ENCODE measurements around the gene PRR36. TPM values are rescaled to one million over a fixed set of nuclear protein-coding genes. Genes with fewer than 3 reads are reported as not detected.

PRR36 gene
- total RNA-seq, 1 donor = under 0.01 TPM

- DNase-seq (ENCODE audit: low read depth in 2 of 3, low spot score in 2 of 3) = no peak
Observed at GRCh38 chr19:7848779-7849457, 25.3 kb downstream of the PRR36 start.

DNA sequence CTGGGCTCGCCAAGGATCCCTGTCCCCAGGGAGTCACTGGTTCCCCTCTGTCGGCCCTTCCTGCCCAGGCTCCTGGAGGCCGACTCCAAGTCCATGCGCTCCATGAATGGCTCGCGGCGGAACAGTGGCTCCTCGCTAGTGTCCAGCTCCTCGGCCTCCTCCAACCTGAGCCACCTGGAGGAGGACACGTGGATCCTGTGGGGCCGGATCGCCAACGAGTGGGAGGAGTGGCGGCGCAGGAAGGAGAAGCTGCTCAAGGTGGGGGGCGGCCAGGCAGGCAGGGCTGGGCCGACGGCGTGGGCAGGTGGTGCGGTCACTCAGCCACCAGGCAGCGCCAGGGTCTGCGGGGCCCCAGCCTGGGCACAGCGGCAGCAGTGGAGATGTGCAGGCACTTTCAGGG, 26.5 kb downstream of the PRR36 start:
- no peak for DNase-seq (ENCODE audit: low read depth in 2 of 3, low spot score in 2 of 3)

DNA sequence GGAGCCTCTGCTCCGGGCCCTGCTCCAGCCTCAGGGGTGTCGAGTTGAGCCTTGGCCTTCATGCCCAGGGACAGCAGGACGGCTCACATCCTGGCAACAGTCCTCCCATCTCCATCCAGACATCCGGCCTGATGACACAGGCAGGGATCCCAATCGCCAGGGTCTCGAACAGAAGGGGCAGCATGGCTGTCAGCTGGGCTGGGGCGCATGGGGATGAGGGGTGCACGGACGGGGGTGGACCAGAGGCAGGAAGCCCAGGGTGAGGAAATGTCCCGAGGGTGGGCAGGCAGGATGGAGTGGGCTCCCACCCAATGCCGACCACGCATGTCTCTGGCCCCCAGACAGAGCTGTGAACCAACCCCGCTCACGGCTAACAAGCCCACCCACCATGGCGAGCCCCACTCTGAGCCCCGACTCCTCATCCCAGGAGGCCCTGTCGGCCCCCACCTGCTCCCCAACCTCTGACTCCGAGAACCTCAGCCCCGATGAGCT, 28.0 kb downstream of the PRR36 start:
- no peak for DNase-seq (ENCODE audit: low read depth in 2 of 3, low spot score in 2 of 3)

DNA sequence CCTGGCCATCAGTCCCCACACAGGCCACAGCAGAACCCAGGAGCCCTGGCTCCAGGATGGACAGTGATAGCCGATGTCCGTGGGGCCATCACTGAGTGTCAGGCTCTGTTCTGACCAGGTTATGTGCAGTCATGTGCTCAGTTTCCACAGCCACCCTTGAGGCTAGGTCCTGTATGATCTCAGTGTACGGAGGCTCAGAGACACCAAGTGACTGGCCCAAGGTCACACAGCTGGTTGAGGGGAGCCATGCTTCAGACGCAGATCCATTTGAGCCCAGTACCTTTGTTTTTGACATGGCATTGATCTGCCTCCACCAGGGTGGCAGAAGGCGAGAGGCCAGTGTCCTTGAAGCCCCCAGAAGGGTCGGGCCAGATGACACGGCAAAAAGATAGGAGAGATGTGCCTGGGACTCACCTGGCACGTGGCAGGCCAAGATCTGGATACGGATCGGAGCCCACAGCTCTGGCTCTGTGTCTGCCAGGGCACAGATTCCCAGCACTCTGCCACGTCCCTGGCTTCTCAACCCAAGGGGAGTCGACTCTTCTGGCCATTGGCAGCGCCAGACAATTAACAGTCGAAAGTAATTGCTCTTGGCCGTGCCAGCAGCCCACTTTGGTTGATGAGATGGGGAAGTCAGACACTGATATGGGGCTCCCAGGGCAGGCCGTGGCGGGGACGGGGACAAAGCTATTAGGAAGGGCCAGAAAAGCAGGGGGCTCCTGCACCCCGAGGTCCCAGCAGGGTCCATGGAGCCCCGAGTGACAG, 28.6 kb downstream of the PRR36 start:
- DNase-seq (ENCODE audit: low read depth in 2 of 3, low spot score in 2 of 3) = no peak

DNA sequence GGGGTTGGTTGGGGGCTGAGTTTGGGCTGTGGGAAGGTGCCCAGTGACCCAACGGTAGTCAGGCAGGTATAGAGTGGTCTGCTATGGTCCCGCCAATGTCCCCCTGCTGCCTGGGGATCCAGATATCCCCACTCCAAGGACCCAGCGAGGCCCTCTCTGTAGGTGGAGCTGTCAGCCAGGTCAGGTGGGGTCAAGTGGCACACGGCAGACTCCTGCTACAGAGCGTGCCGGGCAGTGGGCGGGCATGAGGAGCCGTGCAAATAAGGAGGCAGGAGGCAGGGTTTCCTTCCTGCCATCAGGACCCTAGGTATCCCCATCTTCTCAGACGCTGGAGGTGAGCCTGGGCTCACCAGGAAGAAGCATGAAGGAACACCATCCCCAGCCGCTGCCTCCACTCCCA, 29.2 kb downstream of the PRR36 start:
- no peak for DNase-seq (ENCODE audit: low read depth in 2 of 3, low spot score in 2 of 3)

DNA sequence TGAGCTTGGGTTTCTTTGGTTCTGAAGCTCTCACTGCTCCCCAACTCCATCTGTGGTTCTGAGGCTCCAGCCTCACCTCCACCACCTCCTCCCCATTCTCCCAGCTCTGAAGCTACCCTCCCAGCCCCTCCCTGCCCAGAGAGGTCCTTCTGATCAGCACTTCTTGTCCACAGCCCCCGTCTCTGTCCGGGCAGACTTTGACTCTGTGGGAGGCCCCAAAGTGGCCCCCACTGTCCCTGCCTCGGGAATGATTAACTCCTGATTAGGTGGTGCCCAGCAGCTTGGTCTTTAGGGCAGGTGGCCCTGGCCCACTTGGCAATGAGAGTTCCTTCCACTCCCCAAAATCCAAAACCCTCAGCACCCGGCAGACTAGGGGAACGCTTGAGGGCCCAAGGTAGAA, 29.8 kb downstream of the PRR36 start:
- DNase-seq (ENCODE audit: low read depth in 2 of 3, low spot score in 2 of 3) = no peak

DNA sequence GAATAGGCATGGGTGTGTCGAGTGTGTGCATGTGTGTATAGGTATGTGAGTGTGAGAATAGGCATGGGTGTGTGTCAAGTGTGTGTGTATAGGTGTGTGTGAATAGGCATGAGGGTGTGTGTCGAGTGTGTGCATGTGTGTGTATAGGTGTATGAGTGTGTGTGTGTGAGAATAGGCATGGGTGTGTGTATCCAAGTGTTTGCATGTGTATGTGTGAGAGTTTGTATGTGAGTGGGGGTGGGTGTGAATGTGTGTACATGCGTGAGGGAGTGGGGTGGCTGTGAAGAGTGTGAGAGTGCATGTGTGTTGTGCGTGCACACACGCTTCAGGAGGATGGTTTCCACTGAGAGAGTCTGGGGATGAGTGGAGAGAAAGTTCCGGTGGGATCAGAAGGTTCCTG, 30.7 kb downstream of the PRR36 start:
- no peak for DNase-seq (ENCODE audit: low read depth in 2 of 3, low spot score in 2 of 3)

- DNase-seq (ENCODE audit: low read depth in 2 of 3, low spot score in 2 of 3) = no peak
Observed at GRCh38 chr19:7842661-7843294, 31.4 kb downstream of the PRR36 start.

DNA sequence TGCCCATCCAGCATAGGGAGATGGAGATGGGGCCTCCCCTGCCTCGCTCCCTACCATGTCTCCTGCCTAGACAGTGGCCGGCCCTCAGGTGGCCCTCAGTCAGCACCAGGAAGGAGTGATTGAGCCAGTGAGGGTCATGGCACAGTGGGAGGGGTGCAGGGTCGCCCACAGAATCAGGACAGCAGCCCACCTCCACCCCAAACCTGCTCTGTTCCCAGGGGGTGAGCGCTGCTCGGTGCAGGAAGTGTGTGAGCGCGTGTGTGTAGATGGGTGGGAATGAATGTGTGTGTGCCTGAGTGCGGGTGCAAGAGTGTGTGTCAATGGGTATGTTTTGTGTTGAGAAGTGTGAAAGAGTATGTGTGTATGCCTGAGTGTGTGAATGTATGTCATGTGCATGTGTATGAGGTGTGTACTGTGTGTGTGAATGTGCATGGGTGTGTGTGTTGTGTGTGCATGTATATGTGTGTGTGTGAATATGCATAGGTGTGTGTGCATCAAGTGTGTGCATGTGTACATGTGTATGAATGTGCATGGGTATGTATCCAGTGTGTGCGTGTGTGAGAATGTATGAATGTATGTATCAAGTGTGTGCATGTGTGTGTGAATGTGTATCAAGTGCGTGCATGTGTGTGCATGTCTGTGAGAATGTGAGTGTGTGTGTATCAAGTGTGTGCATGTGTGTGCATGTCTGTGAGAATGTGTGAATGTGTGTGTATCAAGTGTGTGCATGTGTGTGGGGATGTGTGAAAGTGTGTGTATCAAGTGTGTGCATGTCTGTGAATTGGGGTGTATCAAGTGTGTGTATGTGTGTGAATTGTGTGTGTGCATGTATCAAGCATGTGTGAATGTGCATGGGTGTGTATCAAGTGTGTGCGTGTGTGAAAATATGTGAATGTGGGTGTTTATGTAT, 32.2 kb downstream of the PRR36 start:
- DNase-seq (ENCODE audit: low read depth in 2 of 3, low spot score in 2 of 3) = no peak

DNA sequence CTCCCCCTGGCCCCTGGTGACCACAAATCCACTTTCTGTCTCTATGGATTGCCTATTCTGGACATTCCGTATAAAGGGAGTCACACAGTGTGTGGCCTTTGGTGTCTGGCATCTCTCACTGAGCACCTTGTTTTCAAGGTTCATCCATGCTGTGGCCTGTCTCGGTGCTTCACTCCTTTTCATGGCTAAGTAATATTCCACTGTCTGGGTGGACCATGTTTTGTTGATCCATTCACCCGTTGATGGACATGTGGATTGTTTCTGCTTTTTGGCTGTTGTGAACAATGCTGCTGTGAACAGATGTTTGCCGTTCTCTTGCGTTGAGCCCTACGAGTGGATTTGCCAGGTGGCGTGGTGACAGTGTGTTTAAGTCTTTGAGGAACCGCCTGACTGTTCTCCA, 33.6 kb downstream of the PRR36 start:
- no peak for DNase-seq (ENCODE audit: low read depth in 2 of 3, low spot score in 2 of 3)

DNA sequence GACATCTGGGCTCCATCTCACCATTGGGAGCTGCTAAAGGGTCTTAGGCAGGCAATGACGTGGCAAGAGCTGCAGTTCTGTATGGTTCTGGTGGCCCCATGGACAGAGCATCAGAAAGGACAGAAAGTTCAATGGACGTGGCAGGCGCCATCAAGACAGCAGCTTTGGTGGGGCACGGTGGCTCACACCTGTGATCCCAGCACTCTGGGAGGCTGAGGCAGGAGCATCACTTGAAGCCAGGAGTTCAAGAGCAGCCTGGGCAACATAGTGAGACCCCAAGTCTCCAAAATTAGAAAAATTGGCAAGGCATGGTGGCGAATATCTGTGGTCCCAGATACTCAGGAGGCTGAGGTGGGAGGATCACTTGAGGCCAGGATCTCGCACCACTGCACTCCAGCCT, 34.7 kb downstream of the PRR36 start:
- DNase-seq (ENCODE audit: low read depth in 2 of 3, low spot score in 2 of 3) = no peak

DNA sequence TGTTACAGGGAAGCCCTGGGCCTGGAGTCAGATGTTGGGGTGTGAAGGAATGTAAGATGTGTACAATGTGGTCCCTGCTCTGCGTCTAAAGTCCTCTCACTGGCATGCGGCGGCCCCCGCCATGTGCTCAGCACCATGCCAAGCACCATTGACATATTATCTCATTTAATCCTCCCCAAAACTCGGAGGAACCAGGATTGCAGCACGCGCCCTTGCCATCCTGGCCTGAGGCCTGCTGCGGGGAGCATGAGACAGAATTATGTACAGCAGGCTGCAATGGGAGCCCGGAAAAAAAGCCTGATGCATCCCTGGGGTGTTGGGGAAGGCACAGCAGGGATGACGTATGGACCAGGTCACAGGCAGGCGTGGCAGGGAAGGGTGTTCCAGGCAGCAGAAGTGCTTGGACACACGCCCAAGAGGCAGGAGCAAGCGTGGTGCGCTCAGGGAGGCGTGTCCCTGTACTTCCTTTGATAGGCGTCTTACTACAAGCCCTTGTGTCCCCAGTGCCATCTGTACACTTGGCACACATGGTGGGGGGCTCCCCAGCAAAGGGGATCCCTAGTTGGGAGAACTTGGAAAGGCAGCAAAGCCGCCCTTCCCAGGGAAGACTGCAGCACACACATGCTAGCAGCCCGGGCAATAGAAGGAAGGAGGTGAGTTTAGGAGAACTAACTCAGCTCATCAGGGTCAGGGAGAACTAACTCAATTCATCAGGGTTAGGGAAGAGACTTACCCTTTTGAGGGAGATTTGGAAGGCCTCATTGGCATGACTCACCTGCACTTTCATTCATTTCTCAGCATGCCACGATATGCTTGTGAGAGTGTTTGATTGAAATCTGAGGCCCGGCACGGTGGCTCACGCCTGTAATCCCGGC, 40.7 kb downstream of the PRR36 start:
- DNase-seq (ENCODE audit: low read depth in 2 of 3, low spot score in 2 of 3) = no peak

- DNase-seq (ENCODE audit: low read depth in 2 of 3, low spot score in 2 of 3) = no peak
Observed at GRCh38 chr19:7832781-7833180, 41.4 kb downstream of the PRR36 start.

DNA sequence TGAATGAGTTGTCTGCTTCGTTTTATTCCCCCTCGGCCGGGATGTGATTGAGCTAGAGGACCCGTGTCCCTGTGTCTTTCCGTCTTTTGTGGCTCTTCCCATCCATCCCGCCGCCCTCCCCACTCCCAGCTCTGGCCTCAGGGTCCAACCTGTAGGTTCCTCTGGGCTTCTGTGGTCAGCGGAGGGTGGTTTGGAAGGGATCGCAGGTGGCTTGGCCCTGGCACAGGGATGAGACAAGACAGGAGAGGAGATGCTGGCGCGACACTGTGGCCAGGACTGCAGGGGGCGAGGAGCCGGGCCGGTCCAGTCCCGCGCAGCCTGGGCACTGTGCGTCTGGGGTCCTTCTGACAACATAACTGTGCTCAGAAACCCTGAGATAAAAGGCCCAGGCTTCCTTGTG, 42.2 kb downstream of the PRR36 start:
- no peak for DNase-seq (ENCODE audit: low read depth in 2 of 3, low spot score in 2 of 3)

- DNase-seq (ENCODE audit: low read depth in 2 of 3, low spot score in 2 of 3) = no peak
Observed at GRCh38 chr19:7831452-7831851, 42.7 kb downstream of the PRR36 start.

DNA sequence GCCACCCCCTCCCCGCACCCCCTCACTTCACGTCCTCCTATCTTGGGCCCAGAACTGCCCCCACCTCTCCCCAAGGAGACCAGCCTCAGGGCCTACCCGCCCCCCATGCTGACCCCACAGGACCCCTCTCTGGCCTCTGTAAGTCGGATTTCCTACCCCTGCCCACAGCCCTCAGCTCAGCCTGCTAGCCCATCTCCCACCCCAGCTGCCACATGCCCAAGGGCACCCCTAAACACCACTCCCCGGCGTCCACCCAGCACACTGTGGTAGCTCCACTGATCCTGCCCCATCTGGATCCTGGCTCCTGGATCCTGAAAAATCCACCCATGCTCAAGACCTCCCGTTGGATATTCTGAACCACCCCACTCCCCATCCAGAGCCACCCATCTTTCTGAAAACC, 43.4 kb downstream of the PRR36 start:
- DNase-seq (ENCODE audit: low read depth in 2 of 3, low spot score in 2 of 3) = no peak

- DNase-seq (ENCODE audit: low read depth in 2 of 3, low spot score in 2 of 3) = no peak
Observed at GRCh38 chr19:7830272-7830771, 43.9 kb downstream of the PRR36 start.

GRCh38 chr19:7829561-7830271, 44.5 kb downstream of the PRR36 start, which contains the start of gene EVI5L:
TSS of gene EVI5L (plus strand) at chr19:7830218. CDS start at chr19:7846543, 16,325 bp downstream.
- peak; percentile 94 to 100 (median 100) for DNase-seq (ENCODE audit: low read depth in 2 of 3, low spot score in 2 of 3)

GRCh38 chr19:7829166-7829520, 45.0 kb downstream of the PRR36 start:
- DNase-seq (ENCODE audit: low read depth in 2 of 3, low spot score in 2 of 3) = no peak
